Measurements from ENCODE around the gene TRMT1L. TPM values are rescaled to one million over a fixed set of nuclear protein-coding genes. Genes with fewer than 3 reads are reported as not detected.
"Not testable (repeated sequence)": the region's sequence is repeated elsewhere in the genome, so short reads cannot be mapped to it uniquely, and the experiment has no call there.

Gene TRMT1L
- 10 to 100 TPM; 16.6 to 23.9 TPM for total RNA-seq
- long read RNA-seq, full-length matches to known transcripts: 16 of 20 reads
- long read RNA-seq, partial matches to known transcripts: 1 of 20 reads
- long read RNA-seq, other reads (novel, unspliced or antisense): 3 of 20 reads

- peak; percentile 95 to 98 for ATAC-seq
- intact Hi-C loops (cut with DNase I): loop anchor here in 1 of 2 donors (10.0 kb wide), 1 partner anchor 352 kb away; no protein-coding TSS in a partner anchor
- peak; percentile 100 for DNase-seq
Observed at GRCh38 chr1:185156854-185157598, at the start of gene TRMT1L, which contains the start of gene SWT1. TSS of gene TRMT1L (minus strand) at chr1:185156953. CDS start at chr1:185156712, 241 bp downstream. TSS of gene SWT1 (plus strand) at chr1:185157167. CDS start at chr1:185160842, 3,675 bp downstream.

- DNase-seq (no peak), ATAC-seq (no peak)
- intact Hi-C loops (cut with DNase I): no loop called here
Observed at GRCh38 chr1:185200889-185201288, 44.1 kb upstream of the TRMT1L start.

- intact Hi-C loops (cut with DNase I); DNase-seq; ATAC-seq: not testable (repeated sequence)
Observed at GRCh38 chr1:185198712-185199111, 42.0 kb upstream of the TRMT1L start.

GRCh38 chr1:185193756-185194155, 37.0 kb upstream of the TRMT1L start:
- no peak for ATAC-seq

GRCh38 chr1:185170291-185170848, 13.6 kb upstream of the TRMT1L start:
- DNase-seq: no peak
- intact Hi-C loops (cut with DNase I): no loop called here
- ATAC-seq: peak; percentile 50 to 58

More at GRCh38 chr1:185193756-185194155, 37.0 kb upstream of the TRMT1L start:
- DNase-seq: no peak
- intact Hi-C loops (cut with DNase I): no loop called here

GRCh38 chr1:185166106-185166505, 9.4 kb upstream of the TRMT1L start:
- ATAC-seq (no peak), DNase-seq (no peak)
- intact Hi-C loops (cut with DNase I): loop anchor here in 1 of 2 donors (10.0 kb wide), 1 partner anchor 181 kb away; no protein-coding TSS in a partner anchor

- no peak for ATAC-seq
- DNase-seq: no peak
- intact Hi-C loops (cut with DNase I): loop anchor here in 1 of 2 donors (10.0 kb wide), 1 partner anchor 178 kb away; no protein-coding TSS in a partner anchor
Observed at GRCh38 chr1:185162491-185162890, 5.7 kb upstream of the TRMT1L start.

- ATAC-seq: no peak
Observed at GRCh38 chr1:185159966-185160365, 3.2 kb upstream of the TRMT1L start.

GRCh38 chr1:185158800-185159199, 2.0 kb upstream of the TRMT1L start:
- ATAC-seq (no peak), DNase-seq (no peak)
- intact Hi-C loops (cut with DNase I): loop anchor here in 1 of 2 donors (10.0 kb wide), 1 partner anchor 354 kb away; no protein-coding TSS in a partner anchor

More at GRCh38 chr1:185159966-185160365, 3.2 kb upstream of the TRMT1L start:
- intact Hi-C loops (cut with DNase I): loop anchor here in 1 of 2 donors (10.0 kb wide), 2 partner anchors 175 to 355 kb away; no protein-coding TSS in a partner anchor
- no peak for DNase-seq

GRCh38 chr1:185157599-185158412, 1.1 kb upstream of the TRMT1L start:
- intact Hi-C loops (cut with DNase I): loop anchor here in 1 of 2 donors (10.0 kb wide), 1 partner anchor 353 kb away; no protein-coding TSS in a partner anchor
- ATAC-seq: no peak

GRCh38 chr1:185156288-185156853, 382 bp downstream of the TRMT1L start:
- peak; percentile 42 to 65 for ATAC-seq
- intact Hi-C loops (cut with DNase I): loop anchor here in 1 of 2 donors (10.0 kb wide), 1 partner anchor 352 kb away; no protein-coding TSS in a partner anchor

More at GRCh38 chr1:185157599-185158412, 1.1 kb upstream of the TRMT1L start:
- DNase-seq: no peak

GRCh38 chr1:185155600-185156287, 1.0 kb downstream of the TRMT1L start:
- DNase-seq (no peak), ATAC-seq (no peak)
- intact Hi-C loops (cut with DNase I): loop anchor here in 1 of 2 donors (10.0 kb wide), 1 partner anchor 351 kb away; no protein-coding TSS in a partner anchor

More at GRCh38 chr1:185156288-185156853, 382 bp downstream of the TRMT1L start:
- DNase-seq: no peak

- intact Hi-C loops (cut with DNase I): loop anchor here in 1 of 2 donors (10.0 kb wide), 1 partner anchor 350 kb away; no protein-coding TSS in a partner anchor
- DNase-seq (no peak), ATAC-seq (no peak)
Observed at GRCh38 chr1:185154912-185155513, 1.7 kb downstream of the TRMT1L start.

GRCh38 chr1:185152187-185152767, 4.5 kb downstream of the TRMT1L start:
- DNase-seq: no peak
- intact Hi-C loops (cut with DNase I): loop anchor here in 1 of 2 donors (10.0 kb wide), 1 partner anchor 347 kb away; no protein-coding TSS in a partner anchor
- no peak for ATAC-seq

GRCh38 chr1:185151215-185151614, 5.5 kb downstream of the TRMT1L start:
- ATAC-seq (no peak), DNase-seq (no peak)
- intact Hi-C loops (cut with DNase I): loop anchor here in 1 of 2 donors (10.0 kb wide), 1 partner anchor 346 kb away; no protein-coding TSS in a partner anchor

GRCh38 chr1:185144233-185144632, 12.5 kb downstream of the TRMT1L start:
- intact Hi-C loops (cut with DNase I): no loop called here
- no peak for ATAC-seq

GRCh38 chr1:185139246-185139645, 17.5 kb downstream of the TRMT1L start:
- DNase-seq (no peak), ATAC-seq (no peak)
- intact Hi-C loops (cut with DNase I): no loop called here

More at GRCh38 chr1:185144233-185144632, 12.5 kb downstream of the TRMT1L start:
- no peak for DNase-seq
